Uterus (tissue), 2 donors: ENCODE results near the gene WAC.

Experiments used
- CTCF ChIP-seq, 4 experiments: fragments of 200-600 bp in 2 of 4; fragments of 450-650 bp in 2 of 4; sonication (generic) in 2 of 4; IDR thresholded peaks; one replicate each; pipeline ENCODE4 v1.5.1; 2016 to 2019; ENCODE audit warnings: antibody characterized with exemption in 4 of 4, mild to moderate bottlenecking in 2 of 4, moderate library complexity in 1 of 4
- POLR2A ChIP-seq, 2 donors: fragments of 450-650 bp; IDR thresholded peaks; one replicate each; pipeline ENCODE4 v1.6.1; 2016; ENCODE audit warnings: antibody characterized with exemption in 2 of 2, mild to moderate bottlenecking in 1 of 2, moderate library complexity in 1 of 2

- no peak for TF ChIP-seq CTCF (IDR thresholded peaks at IDR 0.05)
- TF ChIP-seq POLR2A (IDR thresholded peaks at IDR 0.05) = no peak
These were observed 128.1 kb downstream of the WAC start for GRCh38 chr10:28661035-28661434.
